Embryonic facial prominence (tissue), 1 donor: ENCODE data around the gene TBC1D13.
"Not testable (repeated sequence)": the region's sequence is repeated elsewhere in the genome, so short reads cannot be mapped to it uniquely, and the experiment has no call there.

Experiments
- DNase-seq: peaks from one replicate; pipeline ENCODE4 v3.0.0-alpha.2; 2016; ENCODE audit errors: extremely low spot score

TBC1D13 gene

GRCh38 chr9:128820665-128821583 is 33.9 kb downstream of the TBC1D13 start:
- DNase-seq: no peak

GRCh38 chr9:128821584-128822406 is 34.7 kb downstream of the TBC1D13 start:
- DNase-seq: no peak

- no peak for DNase-seq
Observed at GRCh38 chr9:128822407-128823042, 35.5 kb downstream of the TBC1D13 start.

- DNase-seq: no peak
Observed at GRCh38 chr9:128823362-128823902, 36.4 kb downstream of the TBC1D13 start.

GRCh38 chr9:128823903-128824406 is 36.9 kb downstream of the TBC1D13 start:
- DNase-seq: no peak

GRCh38 chr9:128824911-128825310 is 37.9 kb downstream of the TBC1D13 start:
- DNase-seq: no peak

- no peak for DNase-seq
Observed at GRCh38 chr9:128825923-128826700, 39.1 kb downstream of the TBC1D13 start.

GRCh38 chr9:128828267-128828666 is 41.2 kb downstream of the TBC1D13 start:
- no peak for DNase-seq

- DNase-seq: no peak
Observed at GRCh38 chr9:128828719-128829452, 41.8 kb downstream of the TBC1D13 start.

GRCh38 chr9:128829477-128830251 is 42.6 kb downstream of the TBC1D13 start, which contains the start of gene SPOUT1:
Gene SPOUT1, minus strand, starts transcription at chr9:128829794. Its CDS starts 14 bp downstream, at chr9:128829780.
- peak; percentile 89 for DNase-seq

- DNase-seq: no peak
Observed at GRCh38 chr9:128833696-128834095, 46.6 kb downstream of the TBC1D13 start.

GRCh38 chr9:128835246-128836210 is 48.5 kb downstream of the TBC1D13 start:
- DNase-seq: no peak

GRCh38 chr9:128836509-128837145 is 49.6 kb downstream of the TBC1D13 start:
- no peak for DNase-seq

GRCh38 chr9:128838338-128838737 is 51.3 kb downstream of the TBC1D13 start:
- DNase-seq: no peak

- no peak for DNase-seq
Observed at GRCh38 chr9:128840524-128840923, 53.5 kb downstream of the TBC1D13 start.

GRCh38 chr9:128841694-128842492 is 54.8 kb downstream of the TBC1D13 start:
- no peak for DNase-seq

- DNase-seq: not testable (repeated sequence)
Observed at GRCh38 chr9:128843171-128843570, 56.1 kb downstream of the TBC1D13 start.
